OCI-LY3 (cell line): ENCODE data around the gene NVL.

ENCODE experiments used
- EZH2phosphoT487 ChIP-seq: fragments of 200-600 bp; shearing (Covaris generic); IDR thresholded peaks from 2 replicates; pipeline ENCODE4 v1.6.1; 2018; ENCODE audit warnings: antibody characterized with exemption, mixed run types, low read depth
- TF ChIP-seq, protein P1 (sequence below): fragments of 200-600, 300-600 bp; sonication (generic); IDR thresholded peaks from 2 replicates; pipeline ENCODE4 v1.5.1; 2014; ENCODE audit warnings: antibody characterized with exemption, low read length, low read depth

DNA sequence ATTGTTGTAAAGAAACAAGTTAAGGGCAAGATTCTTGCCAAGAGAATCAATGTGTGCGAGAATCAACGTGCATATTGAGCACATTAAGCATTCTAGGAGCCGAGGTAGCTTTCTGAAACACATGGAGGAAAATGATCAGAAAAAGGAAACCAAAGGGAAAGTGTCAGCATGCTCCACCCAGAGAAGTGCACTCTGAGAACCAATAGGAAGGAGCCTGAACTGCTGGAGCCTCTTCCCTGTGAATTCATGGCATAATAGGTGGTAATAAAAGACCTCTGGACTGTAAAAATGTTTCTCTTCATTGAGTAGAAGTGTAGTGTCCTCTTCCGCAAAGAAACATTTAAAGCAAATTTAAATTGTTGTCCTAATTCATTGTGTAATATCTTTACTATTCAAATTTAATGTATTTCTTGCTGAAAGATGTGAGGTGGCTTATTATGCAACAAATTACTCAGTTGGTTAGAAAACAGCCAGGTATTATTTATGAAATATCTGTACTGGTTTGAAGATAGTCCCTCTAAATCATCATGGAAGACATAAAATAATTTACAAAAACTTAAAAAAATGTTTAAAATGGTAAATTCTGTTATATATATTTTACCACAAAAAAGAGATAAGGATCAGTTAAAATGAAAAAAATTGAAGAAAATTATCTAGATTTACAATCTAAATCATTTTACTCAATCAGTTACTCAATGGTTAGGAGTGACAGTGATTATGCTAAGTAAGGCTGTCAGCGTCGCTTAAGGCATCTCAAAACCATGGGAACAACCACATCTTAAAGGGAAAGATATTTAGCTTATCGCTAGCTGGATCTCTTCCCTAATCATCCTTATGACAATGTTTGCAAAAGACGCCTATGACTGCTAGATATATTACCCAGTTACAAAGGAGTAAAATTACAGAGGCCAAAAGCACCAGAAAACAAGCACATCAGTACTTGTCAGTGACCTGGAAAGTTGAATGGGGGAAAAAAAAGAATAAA lies 31.3 kb downstream of the NVL start:
- TF ChIP-seq, protein P1, sequence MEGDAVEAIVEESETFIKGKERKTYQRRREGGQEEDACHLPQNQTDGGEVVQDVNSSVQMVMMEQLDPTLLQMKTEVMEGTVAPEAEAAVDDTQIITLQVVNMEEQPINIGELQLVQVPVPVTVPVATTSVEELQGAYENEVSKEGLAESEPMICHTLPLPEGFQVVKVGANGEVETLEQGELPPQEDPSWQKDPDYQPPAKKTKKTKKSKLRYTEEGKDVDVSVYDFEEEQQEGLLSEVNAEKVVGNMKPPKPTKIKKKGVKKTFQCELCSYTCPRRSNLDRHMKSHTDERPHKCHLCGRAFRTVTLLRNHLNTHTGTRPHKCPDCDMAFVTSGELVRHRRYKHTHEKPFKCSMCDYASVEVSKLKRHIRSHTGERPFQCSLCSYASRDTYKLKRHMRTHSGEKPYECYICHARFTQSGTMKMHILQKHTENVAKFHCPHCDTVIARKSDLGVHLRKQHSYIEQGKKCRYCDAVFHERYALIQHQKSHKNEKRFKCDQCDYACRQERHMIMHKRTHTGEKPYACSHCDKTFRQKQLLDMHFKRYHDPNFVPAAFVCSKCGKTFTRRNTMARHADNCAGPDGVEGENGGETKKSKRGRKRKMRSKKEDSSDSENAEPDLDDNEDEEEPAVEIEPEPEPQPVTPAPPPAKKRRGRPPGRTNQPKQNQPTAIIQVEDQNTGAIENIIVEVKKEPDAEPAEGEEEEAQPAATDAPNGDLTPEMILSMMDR: no peak
- TF ChIP-seq EZH2phosphoT487: no peak
